Upper lobe of right lung (tissue), 1 donor: ENCODE data around the gene ERC1. TPM values are rescaled to one million over a fixed set of nuclear protein-coding genes. Genes with fewer than 3 reads are reported as not detected.

Experiments
- ATAC-seq: fragments of 200-7000 bp; cut with Tn5 transposase; one replicate; pipeline ENCODE4 v1.9.1; 2020; ENCODE audit warnings: mild to moderate bottlenecking, moderate library complexity
- DNase-seq: peaks from one replicate; pipeline ENCODE4 v3.0.0-alpha.2; 2020
- H3K27ac ChIP-seq: fragments of 200-600 bp; one replicate; pipeline ENCODE4 v1.8.0; 2022
- H3K27me3 ChIP-seq: fragments of 200-600 bp; one replicate; pipeline ENCODE4 v1.8.0; 2022; ENCODE audit warnings: mild to moderate bottlenecking
- H3K36me3 ChIP-seq: fragments of 200-600 bp; one replicate; pipeline ENCODE4 v1.8.0; 2022
- H3K4me1 ChIP-seq: fragments of 200-600 bp; one replicate; pipeline ENCODE4 v1.8.0; 2022
- H3K4me3 ChIP-seq: fragments of 200-600 bp; one replicate; pipeline ENCODE4 v1.8.0; 2022; ENCODE audit warnings: mild to moderate bottlenecking
- H3K9me3 ChIP-seq: fragments of 200-600 bp; one replicate; pipeline ENCODE4 v1.8.0; 2022
- intact Hi-C: fragments of 100-400 bp; cut with DNase I; formaldehyde crosslinking; loops from one replicate; pipeline ENCODE4 v1.11.0; 2022
- total RNA-seq: library from RNA; stranded (reverse); fragmentation: NEBNext Ultra II Directional; extraction: Animal tissue kit (Norgen Biotek cat#: 25700); gene quantifications from one replicate; pipeline ENCODE4 v1.2.1, GENCODE V29; 2021
- TF ChIP-seq, protein P1 (sequence below): fragments of 200-600 bp; IDR thresholded peaks from one replicate; pipeline ENCODE4 v1.8.0; 2022; ENCODE audit warnings: antibody characterized with exemption
- donor health status: DM: no; HTN: yes; CAD: no; lungs with severe emphysema.

ERC1 gene
- total RNA-seq, 1 donor from 2014 or later: 54.3 TPM

DNA sequence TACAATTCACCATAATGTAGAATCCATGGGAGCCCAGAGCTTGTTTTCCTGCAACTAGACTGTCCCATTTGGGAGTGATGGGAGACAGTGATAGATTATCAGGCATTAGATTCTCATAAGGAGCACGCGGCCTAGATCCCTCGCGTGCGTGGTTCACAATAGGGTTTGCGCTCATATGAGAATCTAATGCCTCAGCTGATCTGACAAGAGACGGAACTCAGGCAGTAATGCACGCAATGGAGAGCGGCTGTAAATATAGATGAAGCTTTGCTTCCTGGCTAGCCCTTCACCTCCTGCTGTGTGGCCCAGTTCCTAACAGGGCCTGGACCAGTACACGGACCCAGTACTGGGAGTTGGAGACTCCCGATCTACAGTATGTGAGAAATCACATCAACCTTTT lies 476.7 kb downstream of the ERC1 start:
- Histone ChIP-seq H3K27me3 (no peaks in the 10 kb centered on the region), H3K4me1 (no peaks in the 10 kb centered on the region), H3K9me3 (no peaks in the 10 kb centered on the region), H3K27ac (no peak overlapping the region), H3K36me3 (no peaks in the 10 kb centered on the region), H3K4me3 (no peak overlapping the region)
- no peak for ATAC-seq
- TF ChIP-seq, protein P1, sequence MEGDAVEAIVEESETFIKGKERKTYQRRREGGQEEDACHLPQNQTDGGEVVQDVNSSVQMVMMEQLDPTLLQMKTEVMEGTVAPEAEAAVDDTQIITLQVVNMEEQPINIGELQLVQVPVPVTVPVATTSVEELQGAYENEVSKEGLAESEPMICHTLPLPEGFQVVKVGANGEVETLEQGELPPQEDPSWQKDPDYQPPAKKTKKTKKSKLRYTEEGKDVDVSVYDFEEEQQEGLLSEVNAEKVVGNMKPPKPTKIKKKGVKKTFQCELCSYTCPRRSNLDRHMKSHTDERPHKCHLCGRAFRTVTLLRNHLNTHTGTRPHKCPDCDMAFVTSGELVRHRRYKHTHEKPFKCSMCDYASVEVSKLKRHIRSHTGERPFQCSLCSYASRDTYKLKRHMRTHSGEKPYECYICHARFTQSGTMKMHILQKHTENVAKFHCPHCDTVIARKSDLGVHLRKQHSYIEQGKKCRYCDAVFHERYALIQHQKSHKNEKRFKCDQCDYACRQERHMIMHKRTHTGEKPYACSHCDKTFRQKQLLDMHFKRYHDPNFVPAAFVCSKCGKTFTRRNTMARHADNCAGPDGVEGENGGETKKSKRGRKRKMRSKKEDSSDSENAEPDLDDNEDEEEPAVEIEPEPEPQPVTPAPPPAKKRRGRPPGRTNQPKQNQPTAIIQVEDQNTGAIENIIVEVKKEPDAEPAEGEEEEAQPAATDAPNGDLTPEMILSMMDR: no peak
- intact Hi-C loops: no loop called here
- no peak for DNase-seq

GRCh38 chr12:1469070-1469469 lies 478.0 kb downstream of the ERC1 start:
- Histone ChIP-seq H3K4me1 (peaks cover 6% of the 10 kb centered on the region), H3K36me3 (no peaks in the 10 kb centered on the region), H3K4me3 (no peak overlapping the region), H3K9me3 (no peaks in the 10 kb centered on the region), H3K27me3 (no peaks in the 10 kb centered on the region), H3K27ac (no peak overlapping the region)
- ATAC-seq (no peak), DNase-seq (no peak)
- intact Hi-C loops: no loop called here
- TF ChIP-seq, protein P1: no peak

DNA sequence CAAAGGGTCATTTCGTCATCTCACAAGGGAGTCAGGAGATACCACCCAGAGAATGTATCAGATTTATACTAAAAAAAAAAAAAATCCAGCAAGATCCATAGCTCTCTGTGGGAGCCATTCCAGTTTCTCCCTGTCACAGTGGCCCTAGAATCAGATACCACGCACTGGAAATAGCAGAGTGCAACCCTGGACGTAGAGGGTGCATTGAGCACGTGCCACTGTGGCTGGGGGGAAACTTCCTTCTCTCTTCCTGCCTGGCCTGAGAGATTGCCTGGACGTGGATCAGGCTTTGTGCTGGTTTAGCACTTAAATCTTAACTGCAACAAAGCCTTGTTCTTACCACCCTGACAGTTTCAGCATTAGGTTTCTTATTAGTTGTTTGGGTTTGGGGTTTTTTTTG lies 479.0 kb downstream of the ERC1 start:
- Histone ChIP-seq H3K4me1 (peaks cover 8% of the 10 kb centered on the region), H3K27me3 (no peaks in the 10 kb centered on the region), H3K4me3 (no peak overlapping the region), H3K36me3 (no peaks in the 10 kb centered on the region), H3K27ac (no peak overlapping the region), H3K9me3 (no peaks in the 10 kb centered on the region)
- ATAC-seq: no peak
- intact Hi-C loops: no loop called here
- DNase-seq: no peak
- TF ChIP-seq, protein P1: no peak

DNA sequence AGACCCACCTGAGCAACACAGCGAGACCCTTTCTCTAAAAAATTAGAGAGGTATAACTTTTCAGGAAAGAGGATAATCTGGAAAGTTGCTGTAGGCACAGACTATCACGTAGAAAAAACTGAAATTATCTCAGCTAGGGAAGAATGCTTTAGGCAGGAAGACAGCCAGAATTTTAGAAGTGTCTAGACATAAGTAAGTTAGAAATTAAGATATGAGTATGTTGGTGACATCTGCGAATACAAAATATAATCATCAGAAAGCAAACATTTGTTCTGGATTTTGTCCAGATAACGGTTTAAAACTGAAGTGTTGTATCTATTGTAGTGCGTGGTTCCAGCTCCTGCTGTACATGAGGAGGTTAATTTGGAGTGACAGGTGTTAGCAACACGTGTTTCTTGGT lies 480.2 kb downstream of the ERC1 start:
- intact Hi-C loops: no loop called here
- H3K27me3 ChIP-seq: no peaks in the 10 kb centered on the region
- ATAC-seq (no peak), DNase-seq (no peak)
- H3K36me3 ChIP-seq: no peaks in the 10 kb centered on the region
- H3K4me3 ChIP-seq: no peak overlapping the region
- no peaks in the 10 kb centered on the region for H3K9me3 ChIP-seq
- TF ChIP-seq, protein P1: no peak
- H3K27ac ChIP-seq: no peak overlapping the region
- peaks cover 8% of the 10 kb centered on the region for H3K4me1 ChIP-seq

DNA sequence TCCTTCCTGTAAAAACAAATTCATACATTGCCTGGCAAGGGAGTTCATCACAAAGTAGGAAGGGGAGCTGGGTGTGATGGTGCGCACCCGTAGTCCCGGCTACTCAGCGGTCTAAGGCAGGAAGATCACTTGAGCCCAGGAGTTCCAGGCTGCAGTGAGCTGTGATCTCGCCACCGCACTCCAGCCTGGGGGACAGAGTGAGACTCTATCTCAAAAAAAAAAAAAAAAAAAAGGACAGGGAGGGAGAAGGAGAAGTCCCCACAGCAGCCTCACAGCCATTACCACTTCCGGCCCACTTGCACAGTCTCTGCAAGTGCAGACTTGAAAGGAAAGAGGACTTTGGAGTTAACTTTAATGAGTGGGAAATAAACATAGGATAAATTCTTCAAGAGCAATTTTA lies 482.4 kb downstream of the ERC1 start:
- ATAC-seq (peak; percentile 41), DNase-seq (no peak)
- Histone ChIP-seq H3K4me3 (no peak overlapping the region), H3K9me3 (no peaks in the 10 kb centered on the region), H3K4me1 (peaks cover 8% of the 10 kb centered on the region), H3K27me3 (no peaks in the 10 kb centered on the region), H3K27ac (no peak overlapping the region), H3K36me3 (no peaks in the 10 kb centered on the region)
- intact Hi-C loops: no loop called here
- TF ChIP-seq, protein P1: no peak

GRCh38 chr12:1474041-1474573 lies 483.1 kb downstream of the ERC1 start:
- no peak for ATAC-seq
- no peak for DNase-seq
- no peaks in the 10 kb centered on the region for H3K9me3 ChIP-seq
- no peaks in the 10 kb centered on the region for H3K36me3 ChIP-seq
- no peak overlapping the region for H3K4me3 ChIP-seq
- H3K27ac ChIP-seq: no peak overlapping the region
- no peaks in the 10 kb centered on the region for H3K27me3 ChIP-seq
- TF ChIP-seq, protein P1: no peak
- H3K4me1 ChIP-seq: peaks cover 8% of the 10 kb centered on the region
- intact Hi-C loops: no loop called here
